Neuronal stem cell (in vitro differentiated cells): ENCODE measurements around the gene CENPM.
A peak's percentile ranks its signal among the peaks of the same experiment; 100 is the strongest.

Experiments used
- DNase-seq: peaks from one replicate; pipeline ENCODE4 v3.0.0-alpha.2; 2013; ENCODE audit warnings: low spot score
- H2AFZ ChIP-seq: one replicate; pipeline ENCODE4 v1.6.1; 2013; ENCODE audit warnings: mild to moderate bottlenecking, low read length, inconsistent platforms
- H2AK5ac ChIP-seq: 2 replicates; pipeline ENCODE4 v1.6.1; 2013; ENCODE audit warnings: low read depth, mild to moderate bottlenecking, inconsistent platforms, low read length, moderate library complexity, mixed read lengths
- H2BK120ac ChIP-seq: 2 replicates; pipeline ENCODE4 v1.6.1; 2013; ENCODE audit warnings: low read depth, mild to moderate bottlenecking, inconsistent platforms, low read length, moderate library complexity, mixed read lengths
- H2BK12ac ChIP-seq: one replicate; pipeline ENCODE4 v1.6.1; 2013; ENCODE audit warnings: low read length, inconsistent platforms
- H2BK15ac ChIP-seq: 2 replicates; pipeline ENCODE4 v1.6.1; 2013; ENCODE audit warnings: mild to moderate bottlenecking, low read length, inconsistent platforms, mixed read lengths
- H2BK5ac ChIP-seq: one replicate; pipeline ENCODE4 v1.6.1; 2013; ENCODE audit warnings: inconsistent platforms, mild to moderate bottlenecking, low read length, moderate library complexity
- H3K14ac ChIP-seq: one replicate; pipeline ENCODE4 v1.6.1; 2013; ENCODE audit warnings: low read length, inconsistent platforms
- H3K18ac ChIP-seq: 2 replicates; pipeline ENCODE4 v1.6.1; 2013; ENCODE audit warnings: low read length, inconsistent platforms
- H3K23ac ChIP-seq: 2 replicates; pipeline ENCODE4 v1.6.1; 2013; ENCODE audit warnings: low read depth, mild to moderate bottlenecking, mixed read lengths, low read length, inconsistent platforms; ENCODE audit not compliant: poor library complexity
- H3K27ac ChIP-seq: replicated peaks from 3 replicates; pipeline ENCODE4 v1.5.1; 2013; ENCODE audit warnings: low read length, inconsistent platforms
- H3K27me3 ChIP-seq, 3 experiments: 2 replicates each; pipeline ENCODE4 v1.6.1; 2013; ENCODE audit warnings: low read length in 3 of 3, mild to moderate bottlenecking in 2 of 3, inconsistent platforms in 1 of 3, low read depth in 1 of 3, mixed read lengths in 1 of 3, moderate library complexity in 1 of 3; ENCODE audit not compliant: control insufficient read depth in 3 of 3, insufficient read depth in 3 of 3
- H3K36me3 ChIP-seq, 2 donors: replicated peaks in 1 of 2; 2 replicates each; pipeline ENCODE4 v1.6.1; 2013; ENCODE audit warnings: low read length in 2 of 2; ENCODE audit not compliant: control insufficient read depth in 2 of 2, insufficient read depth in 2 of 2
- H3K4ac ChIP-seq: 2 replicates; pipeline ENCODE4 v1.6.1; 2013; ENCODE audit warnings: inconsistent platforms, mild to moderate bottlenecking, low read length, moderate library complexity
- H3K4me1 ChIP-seq, 2 donors: 1 replicate in 1 of 2; 2 replicates in 1 of 2; pipeline ENCODE4 v1.6.1; 2013; ENCODE audit warnings: low read length in 2 of 2, low read depth in 1 of 2; ENCODE audit not compliant: control insufficient read depth in 2 of 2, insufficient read depth in 1 of 2
- H3K4me2 ChIP-seq: one replicate; pipeline ENCODE4 v1.6.1; 2013; ENCODE audit warnings: mild to moderate bottlenecking, low read length, inconsistent platforms; ENCODE audit not compliant: insufficient read depth, poor library complexity, severe bottlenecking
- H3K4me3 ChIP-seq, 2 donors: 2 replicates each; pipeline ENCODE4 v1.5.1; 2013; ENCODE audit warnings: low read length in 2 of 2, mild to moderate bottlenecking in 2 of 2, inconsistent platforms in 1 of 2, moderate library complexity in 1 of 2
- H3K79me1 ChIP-seq: one replicate; pipeline ENCODE4 v1.6.1; 2013; ENCODE audit warnings: low read depth, mild to moderate bottlenecking, inconsistent platforms, low read length, moderate library complexity
- H3K9ac ChIP-seq: one replicate; pipeline ENCODE4 v1.6.1; 2013; ENCODE audit warnings: mild to moderate bottlenecking, low read depth, low read length, inconsistent platforms; ENCODE audit not compliant: poor library complexity
- H3K9me3 ChIP-seq, 2 donors: replicated peaks in 1 of 2; 2 replicates each; pipeline versions ENCODE3 to v1.6.1; 2013; ENCODE audit warnings: low read length in 2 of 2, mild to moderate bottlenecking in 2 of 2, inconsistent platforms in 1 of 2, low read depth in 1 of 2, mixed read lengths in 1 of 2, moderate library complexity in 1 of 2; ENCODE audit not compliant: control insufficient read depth in 2 of 2, insufficient read depth in 1 of 2
- H4K8ac ChIP-seq: one replicate; pipeline ENCODE4 v1.6.1; 2013; ENCODE audit warnings: low read depth, mild to moderate bottlenecking, inconsistent platforms, low read length, moderate library complexity
- H4K91ac ChIP-seq: one replicate; pipeline ENCODE4 v1.6.1; 2013; ENCODE audit warnings: low read length, low read depth, mild to moderate bottlenecking, inconsistent platforms; ENCODE audit not compliant: poor library complexity
- WGBS, 2 donors: extraction: QIAGEN DNeasy Blood & Tissue Kit; methylation state at CpG; one replicate each; pipeline ENCODE4 v1.1.7; 2013; ENCODE audit warnings: missing lambda C conversion rate in 2 of 2, mixed read lengths in 1 of 2; ENCODE audit not compliant: insufficient read length in 2 of 2, insufficient replicate concordance in 1 of 2; ENCODE audit errors: extremely low coverage in 2 of 2; 5-methylcytosine and 5-hydroxymethylcytosine counted together

The CENPM gene

DNA sequence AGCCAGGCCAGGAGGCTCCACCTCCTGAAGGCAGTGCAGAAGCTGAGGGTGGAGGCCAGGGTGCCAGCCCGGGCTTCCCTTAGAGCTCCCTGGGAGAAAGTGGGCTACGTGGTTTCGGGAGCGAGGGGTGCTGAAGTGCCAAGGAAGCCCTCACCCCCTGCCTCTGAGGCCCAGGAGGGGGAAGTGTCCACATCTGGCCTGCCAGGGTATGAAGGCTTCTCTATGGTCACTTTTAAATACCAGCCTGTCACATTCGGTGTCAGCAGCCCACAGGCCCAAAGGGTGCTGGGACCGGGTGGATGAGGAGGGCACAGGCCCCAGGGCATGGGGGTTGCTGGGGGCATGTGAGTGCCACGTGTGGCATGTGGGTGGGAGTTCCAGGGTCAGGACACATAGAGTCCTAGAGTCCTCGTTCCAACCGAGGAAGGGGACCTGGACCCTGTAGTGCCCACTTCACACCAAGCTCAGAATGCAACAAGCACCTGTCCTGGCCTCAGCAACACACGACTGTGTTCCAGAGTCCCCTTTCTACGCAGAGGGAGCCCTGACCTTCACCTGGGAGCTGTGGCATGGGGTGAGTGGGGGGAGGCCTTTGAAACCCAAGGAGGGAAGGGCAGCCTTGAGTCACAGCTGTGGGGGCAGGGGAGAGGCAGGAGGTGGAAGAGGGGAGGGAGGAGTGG lies 33.8 kb downstream of the CENPM start:
- Histone ChIP-seq H2BK12ac (peak overlapping the region; percentile 58), H2AFZ (no peak overlapping the region), H4K8ac (no peak overlapping the region), H3K4ac (no peak overlapping the region), H3K27ac (no peak overlapping the region), H3K4me2 (no peak overlapping the region), H4K91ac (no peak overlapping the region), H3K4me1 (peaks cover 4 to 8% of the 10 kb centered on the region in 2 donors), H2AK5ac (peak overlapping the region; percentile 95), H3K79me1 (no peaks in the 10 kb centered on the region), H3K9me3 (no peaks in the 10 kb centered on the region), H3K4me3 (no peak overlapping the region), H3K18ac (peak overlapping the region; percentile 38), H3K23ac (peak overlapping the region; percentile 44), H3K27me3 (peaks cover 71 to 96% (median 94%) of the 10 kb centered on the region in 3 experiments), H2BK5ac (no peak overlapping the region), H3K9ac (no peak overlapping the region), H2BK120ac (no peak overlapping the region), H2BK15ac (peak overlapping the region; percentile 81), H3K36me3 (no peaks in the 10 kb centered on the region), H3K14ac (no peak overlapping the region)
- DNase-seq: no peak
- no CpG with 5 or more reads among the region's 11 CpGs for WGBS, 2 donors

DNA sequence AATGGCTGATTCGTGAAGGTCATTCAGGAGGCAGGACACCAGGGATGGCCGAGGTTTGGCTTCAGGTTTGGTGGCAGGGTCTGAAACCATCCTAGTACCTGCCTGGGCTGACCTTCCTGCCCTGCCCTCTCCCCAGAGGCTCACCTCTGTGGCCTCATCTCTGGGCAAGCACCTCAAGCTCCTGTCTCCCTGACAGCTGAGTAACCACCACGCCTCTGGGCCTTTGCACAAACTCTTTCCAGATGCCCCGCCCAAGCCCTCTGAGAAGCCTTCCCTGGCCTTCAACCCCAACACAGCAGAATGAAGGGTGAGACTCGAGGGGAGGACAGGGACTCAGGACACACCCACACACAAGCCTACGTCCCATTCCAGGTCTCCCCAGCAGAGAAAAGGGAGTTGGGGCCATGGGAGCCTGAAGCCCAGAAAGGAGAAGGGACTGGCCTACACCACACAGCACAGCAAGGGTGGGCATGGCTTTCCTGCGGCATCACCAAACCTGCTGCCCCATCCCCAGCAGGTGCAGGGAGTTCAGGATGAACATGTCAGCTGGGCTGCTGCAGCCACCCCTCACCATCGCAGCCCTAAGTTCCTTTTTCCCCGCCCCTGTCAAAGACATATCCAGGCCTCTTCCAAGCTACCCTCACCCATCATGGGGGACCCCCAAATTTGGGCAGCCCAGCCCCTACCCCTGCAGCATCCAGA lies 34.5 kb downstream of the CENPM start:
- WGBS, 2 donors: no CpG with 5 or more reads among the region's 9 CpGs
- Histone ChIP-seq H3K27me3 (peaks cover 67 to 89% (median 87%) of the 10 kb centered on the region in 3 experiments), H3K4me2 (no peak overlapping the region)

DNA sequence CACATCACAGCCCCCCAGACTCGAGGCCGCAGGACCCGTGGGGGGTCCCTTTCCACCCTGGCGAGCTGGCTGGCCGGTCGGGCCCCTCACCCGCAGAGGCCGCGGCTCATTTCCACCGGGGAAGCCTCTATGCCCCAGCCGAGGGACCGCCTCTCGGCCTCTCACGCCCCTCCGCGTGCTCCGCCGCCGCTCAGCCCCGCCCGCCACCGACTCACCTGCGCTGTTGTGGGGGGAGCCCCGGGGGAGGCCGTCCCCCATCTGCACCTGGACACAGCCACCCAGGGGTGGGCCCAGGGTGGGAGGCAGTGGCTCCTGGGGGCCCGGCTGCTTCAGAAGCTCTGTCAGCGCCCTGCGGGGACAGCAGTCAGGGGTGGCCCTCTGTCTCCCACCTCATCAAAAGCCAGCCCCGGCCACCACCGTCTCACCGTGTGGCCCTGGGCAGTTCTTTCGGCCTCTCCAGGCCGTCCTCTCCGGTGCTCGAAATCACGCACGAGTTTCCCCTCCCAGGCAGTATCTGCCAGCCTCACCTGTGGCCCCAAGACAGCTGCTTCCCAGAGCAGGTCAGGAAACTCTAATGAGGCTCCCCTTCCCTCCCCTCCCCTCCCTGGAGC lies 35.8 kb downstream of the CENPM start:
- peak overlapping the region; percentile 76 for H3K18ac ChIP-seq
- H3K27ac ChIP-seq: no peak overlapping the region

More for the DNA sequence above, 34.5 kb downstream of the CENPM start:
- Histone ChIP-seq H3K9me3 (no peaks in the 10 kb centered on the region), H2AK5ac (peak overlapping the region; percentile 95), H3K23ac (peak overlapping the region; percentile 44), H4K8ac (no peak overlapping the region), H2AFZ (no peak overlapping the region), H3K4ac (no peak overlapping the region), H3K36me3 (peaks cover 3 to 6% of the 10 kb centered on the region in 2 donors), H3K27ac (no peak overlapping the region), H3K14ac (peak overlapping the region; percentile 63), H4K91ac (no peak overlapping the region), H2BK5ac (no peak overlapping the region), H3K18ac (no peak overlapping the region), H3K79me1 (no peaks in the 10 kb centered on the region), H2BK12ac (no peak overlapping the region), H3K4me1 (peaks cover 10% of the 10 kb centered on the region in 2 donors), H3K4me3 (no peak overlapping the region), H2BK15ac (no peak overlapping the region), H2BK120ac (no peak overlapping the region), H3K9ac (no peak overlapping the region)
- DNase-seq: no peak

More for the DNA sequence above, 35.8 kb downstream of the CENPM start:
- Histone ChIP-seq H4K91ac (no peak overlapping the region), H3K14ac (no peak overlapping the region), H2BK15ac (no peak overlapping the region), H3K4me1 (peaks cover 10% of the 10 kb centered on the region in 2 donors), H2BK120ac (peak overlapping the region; percentile 72), H2BK5ac (no peak overlapping the region), H2BK12ac (peak overlapping the region; percentile 41), H4K8ac (no peak overlapping the region), H3K9me3 (no peaks in the 10 kb centered on the region), H3K4me3 (no peak overlapping the region), H3K23ac (peak overlapping the region; percentile 73), H3K4ac (no peak overlapping the region), H2AK5ac (peak overlapping the region; percentile 81), H3K27me3 (peaks cover 63 to 76% (median 73%) of the 10 kb centered on the region in 3 experiments), H3K79me1 (no peaks in the 10 kb centered on the region), H3K36me3 (peaks cover 8 to 20% of the 10 kb centered on the region in 2 donors), H3K4me2 (peak overlapping the region; percentile 18), H3K9ac (no peak overlapping the region), H2AFZ (peak overlapping the region; percentile 75)
- DNase-seq: no peak
- WGBS, 2 donors: no CpG with 5 or more reads among the region's 37 CpGs
